Uterus (tissue), 2 donors: ENCODE measurements around the gene FBXO15.

Experiments
- CTCF ChIP-seq, 4 experiments: fragments of 200-600 bp in 2 of 4; fragments of 450-650 bp in 2 of 4; sonication (generic) in 2 of 4; IDR thresholded peaks; one replicate each; pipeline ENCODE4 v1.5.1; 2016 to 2019; ENCODE audit warnings: antibody characterized with exemption in 4 of 4, mild to moderate bottlenecking in 2 of 4, moderate library complexity in 1 of 4
- POLR2A ChIP-seq, 2 donors: fragments of 450-650 bp; IDR thresholded peaks; one replicate each; pipeline ENCODE4 v1.6.1; 2016; ENCODE audit warnings: antibody characterized with exemption in 2 of 2, mild to moderate bottlenecking in 1 of 2, moderate library complexity in 1 of 2

- no peak for TF ChIP-seq CTCF (IDR thresholded peaks at IDR 0.05)
- no peak for TF ChIP-seq POLR2A (IDR thresholded peaks at IDR 0.05)
Measured at GRCh38 chr18:74153793-74154192, 6.2 kb upstream of the FBXO15 start.
